HAP-1 (cell line): ENCODE data around the gene CRTC1.
A peak's percentile ranks its signal among the peaks of the same experiment; 100 is the strongest.

ENCODE experiments used
- DNase-seq, 2 experiments: peaks; one replicate each; pipeline ENCODE4 v3.0.0-alpha.2; 2016 to 2020; ENCODE audit warnings: low spot score in 2 of 2
- H3K27me3 ChIP-seq: fragments of 250-450 bp; sonication (Bioruptor Pico); 2 replicates; pipeline ENCODE4 v1.5.1; 2020; ENCODE audit warnings: low read depth, mild to moderate bottlenecking, moderate library complexity
- H3K36me3 ChIP-seq: fragments of 250-450 bp; sonication (Bioruptor Pico); replicated peaks from 2 replicates; pipeline ENCODE4 v1.5.1; 2020; ENCODE audit warnings: mild to moderate bottlenecking
- H3K4me1 ChIP-seq: fragments of 250-450 bp; sonication (Bioruptor Pico); 2 replicates; pipeline ENCODE4 v1.5.1; 2020; ENCODE audit warnings: mild to moderate bottlenecking
- H3K4me3 ChIP-seq: fragments of 250-450 bp; sonication (Bioruptor Pico); 2 replicates; pipeline ENCODE4 v1.5.1; 2020; ENCODE audit warnings: mild to moderate bottlenecking, moderate library complexity
- H3K9me3 ChIP-seq: fragments of 250-450 bp; sonication (Bioruptor Pico); 2 replicates; pipeline ENCODE4 v1.5.1; 2020; ENCODE audit warnings: mild to moderate bottlenecking, moderate library complexity
- in situ Hi-C: fragments of 300-500 bp; cut with MboI; formaldehyde crosslinking; loops from 3 replicates; pipeline ENCODE4 v1.14.3; 2020; ENCODE audit warnings: low sequenced_read_pairs, inconsistent platforms, mixed read lengths

Gene CRTC1

DNA sequence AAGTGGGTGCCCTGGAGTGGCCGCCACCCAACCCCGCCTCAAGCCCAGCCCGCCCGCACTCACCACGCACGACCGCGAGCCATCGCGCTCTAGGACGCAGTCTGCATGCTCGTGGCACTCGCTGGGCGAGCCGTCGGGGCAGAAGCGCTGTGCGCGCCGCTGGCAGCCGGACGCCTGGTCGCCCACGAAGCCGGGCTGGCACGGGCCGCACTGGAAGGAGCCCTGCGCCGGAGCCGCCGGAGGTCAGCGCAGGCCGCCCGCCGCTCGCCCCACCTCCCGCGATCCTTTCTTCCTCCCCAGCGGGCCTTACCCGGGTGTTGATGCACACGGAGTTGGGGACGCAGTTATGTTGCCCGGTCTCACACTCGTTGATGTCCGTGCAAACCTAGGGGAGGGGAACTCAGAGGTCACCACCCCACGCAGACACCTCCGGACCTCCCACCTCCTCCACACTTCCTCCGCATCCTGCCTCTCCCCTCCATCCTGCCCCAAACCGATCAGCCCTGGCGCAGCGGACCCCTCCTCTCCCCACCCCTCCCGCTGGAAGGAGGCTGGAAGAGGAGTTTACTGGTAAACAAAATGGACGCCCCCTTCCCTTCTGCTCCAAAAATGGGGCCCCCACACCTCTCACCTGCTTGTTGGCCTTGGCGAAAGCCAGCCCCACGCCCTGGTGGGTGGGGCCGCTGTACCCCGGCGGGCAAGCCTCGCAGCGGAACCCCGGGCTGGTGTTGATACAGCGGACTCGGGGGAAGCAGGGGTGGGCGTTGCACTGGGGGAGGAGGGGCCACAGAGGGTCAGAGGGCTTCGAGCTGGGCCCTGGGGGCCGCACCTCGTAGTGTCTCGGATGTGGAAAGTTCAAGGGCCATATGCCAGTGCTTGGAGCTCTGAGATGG, 105.3 kb downstream of the CRTC1 start:
- Histone ChIP-seq H3K27me3 (peaks cover 17% of the 10 kb centered on the region), H3K9me3 (peaks cover 3% of the 10 kb centered on the region; the same call in 1 of the 2 replicates), H3K36me3 (no peaks in the 10 kb centered on the region), H3K4me3 (no peak overlapping the region; the same call in 1 of the 2 replicates), H3K4me1 (peaks cover 9% of the 10 kb centered on the region)
- in situ Hi-C loops = no loop called here
- no peak for DNase-seq

DNA sequence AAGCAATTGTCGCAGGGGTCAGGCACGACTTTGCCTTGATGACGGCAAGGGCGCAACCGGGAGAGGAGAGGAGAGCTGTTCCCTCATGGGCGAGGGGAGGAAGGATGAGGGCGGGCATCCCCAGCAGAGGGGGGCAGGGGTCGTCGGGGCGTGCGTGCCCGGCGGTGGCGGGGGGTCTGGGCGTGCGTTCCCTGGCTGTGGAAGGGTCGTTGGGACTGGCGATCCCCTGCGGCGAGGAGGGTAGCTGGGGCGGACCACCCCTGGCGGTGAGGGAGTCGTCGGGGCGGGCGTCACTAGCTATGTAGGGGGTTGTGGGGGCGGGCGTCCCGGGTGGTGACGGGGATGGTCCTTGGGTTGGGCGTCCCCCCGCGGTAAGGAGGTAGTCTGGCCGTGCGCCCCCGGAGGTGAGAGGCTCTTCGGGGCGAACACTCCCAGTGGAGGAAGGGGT, 106.0 kb downstream of the CRTC1 start:
- Histone ChIP-seq H3K36me3 (no peaks in the 10 kb centered on the region), H3K4me1 (peaks cover 9% of the 10 kb centered on the region), H3K27me3 (peaks cover 17% of the 10 kb centered on the region), H3K9me3 (peaks cover 3% of the 10 kb centered on the region; the same call in 1 of the 2 replicates), H3K4me3 (peak overlapping the region; percentile 35)
- no peak for DNase-seq
- in situ Hi-C loops = no loop called here

DNA sequence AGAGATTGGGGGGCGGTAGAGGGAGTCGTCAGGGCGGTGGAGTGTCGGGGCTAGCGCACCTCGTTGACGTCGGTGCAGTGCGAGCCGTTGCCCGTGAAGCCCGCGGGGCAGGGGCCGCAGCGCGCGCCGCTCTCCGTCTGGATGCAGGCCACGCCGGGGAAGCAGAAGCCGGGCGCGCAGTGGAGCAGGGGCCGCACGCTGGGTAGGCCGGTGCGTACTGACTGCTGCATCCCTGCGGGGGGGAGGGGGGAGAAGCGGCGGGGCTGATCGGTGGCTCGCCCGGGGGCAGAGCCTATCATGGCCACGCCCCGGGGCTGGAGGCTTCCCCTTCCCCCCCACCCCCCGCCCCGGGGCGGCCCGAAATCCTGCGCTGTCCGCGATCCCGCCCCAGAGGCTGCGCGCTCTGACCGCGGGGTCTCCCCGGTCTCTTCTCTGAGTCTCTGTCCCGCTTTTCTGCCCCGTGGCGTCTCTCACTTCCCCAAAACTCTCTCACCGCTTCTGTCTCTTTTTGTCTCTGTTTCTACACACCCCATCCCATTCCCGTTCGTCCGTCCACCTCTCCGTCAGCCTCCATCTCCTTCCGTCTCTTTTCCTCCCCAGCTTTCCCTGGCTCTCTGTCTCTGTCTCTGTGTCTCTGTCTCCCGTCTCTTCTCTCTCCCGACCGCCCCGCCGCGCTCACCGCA, 106.5 kb downstream of the CRTC1 start:
- Histone ChIP-seq H3K36me3 (no peaks in the 10 kb centered on the region), H3K4me3 (peak overlapping the region; percentile 35), H3K27me3 (peaks cover 17% of the 10 kb centered on the region), H3K9me3 (peaks cover 3% of the 10 kb centered on the region; the same call in 1 of the 2 replicates), H3K4me1 (peaks cover 9% of the 10 kb centered on the region)
- in situ Hi-C loops = no loop called here
- DNase-seq = peak; percentile 51 to 90

DNA sequence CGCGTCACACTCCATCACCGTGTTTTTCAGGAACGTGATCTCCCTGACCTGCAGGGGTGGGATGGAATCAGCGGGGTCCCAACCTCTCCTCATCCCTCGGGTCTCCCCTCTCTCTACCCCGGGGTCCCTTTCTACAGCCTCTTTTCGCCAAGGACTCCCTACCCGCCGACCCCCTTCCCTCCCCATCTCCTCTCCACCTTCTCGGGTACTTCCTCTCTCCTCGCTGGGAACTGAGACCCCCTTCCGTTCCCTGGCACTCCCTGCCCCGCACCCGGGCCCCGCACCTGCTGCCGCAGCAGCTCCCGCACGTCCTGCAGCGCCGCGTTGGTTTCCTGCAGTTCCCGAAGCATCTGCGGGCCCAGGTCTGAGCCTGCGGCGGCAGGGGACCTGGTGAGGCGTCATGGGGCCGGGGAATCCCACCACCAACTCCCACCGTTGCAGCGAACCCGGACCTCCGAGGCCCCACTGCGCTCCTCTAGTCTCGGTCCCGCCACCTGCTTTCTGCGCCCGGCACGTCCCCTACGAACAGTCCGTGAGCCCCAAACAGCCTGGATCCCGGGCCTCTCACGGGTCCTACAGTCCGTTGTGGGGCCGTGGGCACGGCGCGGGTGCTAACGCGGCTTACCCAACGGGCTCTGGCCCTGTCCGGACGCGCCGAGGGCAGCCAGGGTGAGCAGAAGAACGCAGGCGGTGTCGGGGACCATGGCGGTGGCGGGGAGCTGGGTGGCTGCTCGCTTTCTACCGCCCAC, 107.3 kb downstream of the CRTC1 start, which contains the start of gene COMP:
Gene COMP (minus strand): TSS at position 740 of the 749 bp plus-strand sequence. CDS start 36 bp downstream, at position 704.
- DNase-seq = no peak
- peaks cover 17% of the 10 kb centered on the region for H3K27me3 ChIP-seq
- H3K4me1 ChIP-seq = peaks cover 6% of the 10 kb centered on the region
- no peaks in the 10 kb centered on the region for H3K36me3 ChIP-seq
- H3K4me3 ChIP-seq = peak within 1 kb of the TSS; percentile 35
- H3K9me3 ChIP-seq = peaks cover 3% of the 10 kb centered on the region; the same call in 1 of the 2 replicates
- in situ Hi-C loops = no loop called here

DNA sequence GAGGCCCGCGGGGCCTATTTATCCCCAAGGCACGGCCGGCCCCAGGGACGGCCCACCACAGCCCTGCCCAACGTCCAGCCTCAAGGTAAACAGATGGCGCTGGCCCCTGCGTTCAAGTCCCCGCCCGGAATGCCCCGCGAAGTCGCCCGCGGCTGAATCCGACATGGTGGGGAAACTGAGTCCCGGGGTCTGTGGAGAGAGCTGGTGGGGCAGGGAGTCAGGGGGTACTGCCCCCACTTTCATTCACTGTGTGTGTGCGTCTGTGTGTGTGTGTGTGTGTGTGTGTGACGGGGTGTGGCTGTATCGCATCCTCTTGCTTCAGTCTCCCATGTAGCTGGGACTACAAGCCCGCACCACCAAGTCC, 107.8 kb downstream of the CRTC1 start:
- Histone ChIP-seq H3K9me3 (peaks cover 3% of the 10 kb centered on the region; the same call in 1 of the 2 replicates), H3K36me3 (no peaks in the 10 kb centered on the region), H3K4me1 (peaks cover 6% of the 10 kb centered on the region), H3K4me3 (peak overlapping the region; percentile 35; the same call in 1 of the 2 replicates), H3K27me3 (peaks cover 17% of the 10 kb centered on the region)
- in situ Hi-C loops = no loop called here
- no peak for DNase-seq

DNA sequence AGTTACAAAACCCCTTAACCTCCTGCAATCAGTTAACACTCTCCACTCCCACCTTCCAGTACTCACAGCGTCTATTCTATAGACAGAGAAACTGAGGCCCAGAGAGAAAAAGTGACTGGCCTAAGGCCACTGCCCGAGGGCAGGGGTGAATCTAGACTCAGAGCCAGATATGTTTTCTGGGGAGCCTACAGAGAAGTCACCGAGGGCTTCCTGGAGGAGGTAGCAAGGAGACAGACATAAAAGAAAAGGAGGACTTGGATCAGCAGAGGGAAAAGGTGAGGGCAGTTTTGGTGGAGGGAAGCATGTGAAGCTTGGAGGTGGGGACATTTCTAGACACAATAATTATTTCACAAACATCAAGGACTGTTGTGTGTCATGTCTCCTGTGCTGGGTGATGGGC, 109.2 kb downstream of the CRTC1 start:
- H3K4me1 ChIP-seq = peaks cover 6% of the 10 kb centered on the region
- DNase-seq = no peak
- peaks cover 1% of the 10 kb centered on the region; the same call in 1 of the 2 replicates for H3K9me3 ChIP-seq
- H3K4me3 ChIP-seq = no peak overlapping the region
- H3K36me3 ChIP-seq = no peaks in the 10 kb centered on the region
- in situ Hi-C loops = no loop called here
- H3K27me3 ChIP-seq = peaks cover 17% of the 10 kb centered on the region

DNA sequence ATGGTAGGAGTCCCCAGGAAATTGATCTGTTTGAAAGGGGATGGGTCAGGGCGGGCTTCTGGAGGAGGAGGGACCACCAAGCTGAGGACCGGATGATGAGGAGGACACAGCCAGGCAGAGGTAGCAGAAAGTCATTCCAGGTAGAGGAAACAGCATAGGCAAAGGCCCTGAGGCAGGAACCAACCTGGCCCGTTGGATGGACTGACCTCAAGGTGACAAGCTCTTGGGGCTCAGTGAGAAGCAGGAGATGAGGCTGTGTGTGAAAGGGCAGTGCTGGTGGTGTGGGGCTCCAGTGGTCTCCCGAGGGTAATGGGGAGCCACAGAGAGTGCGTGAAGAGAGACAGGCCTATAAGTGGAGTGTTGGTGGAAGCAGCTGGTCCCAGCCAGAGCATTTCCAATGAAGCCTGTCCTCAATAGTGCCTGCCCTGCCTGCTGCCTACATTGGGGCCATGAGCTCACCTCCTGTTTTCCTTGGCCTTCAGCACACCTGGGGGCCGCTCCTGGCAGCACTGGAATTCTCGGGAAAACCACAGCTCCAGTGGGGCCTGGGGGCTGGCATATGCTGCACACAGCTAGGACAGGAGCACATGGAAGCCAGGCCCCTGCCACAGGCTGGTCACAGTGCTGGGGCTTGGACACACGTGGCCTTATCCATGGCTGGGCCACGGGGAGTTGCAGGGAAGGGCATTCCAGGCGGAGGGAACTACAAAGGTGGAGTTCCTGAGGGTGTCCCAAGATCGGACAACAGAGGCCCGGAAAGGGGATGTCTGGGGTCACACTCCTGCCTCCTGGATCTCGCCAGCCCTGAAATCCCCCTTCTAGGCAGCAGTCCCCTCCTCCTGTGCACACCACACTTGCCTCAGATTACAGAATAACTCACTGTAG, 109.9 kb downstream of the CRTC1 start:
- Histone ChIP-seq H3K27me3 (peaks cover 17% of the 10 kb centered on the region), H3K4me3 (no peak overlapping the region), H3K36me3 (no peaks in the 10 kb centered on the region), H3K9me3 (no peaks in the 10 kb centered on the region), H3K4me1 (peaks cover 6% of the 10 kb centered on the region)
- in situ Hi-C loops = no loop called here
- no peak for DNase-seq

DNA sequence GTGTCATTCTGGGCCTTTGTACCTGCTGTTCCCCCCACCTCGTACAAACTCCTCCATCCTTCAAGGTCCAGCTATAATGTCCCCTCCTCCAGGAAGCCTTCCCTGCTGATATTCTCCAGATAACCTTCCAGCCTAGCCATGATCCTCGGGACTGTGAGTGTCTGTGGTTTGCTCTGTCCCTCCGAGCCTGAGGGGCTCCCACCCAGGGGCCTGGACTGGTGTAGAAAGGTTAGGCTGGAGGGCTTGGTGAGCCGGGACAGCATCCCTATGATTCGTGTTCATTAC, 110.5 kb downstream of the CRTC1 start:
- H3K4me3 ChIP-seq = no peak overlapping the region
- no peaks in the 10 kb centered on the region for H3K9me3 ChIP-seq
- in situ Hi-C loops = no loop called here
- H3K36me3 ChIP-seq = no peaks in the 10 kb centered on the region
- H3K4me1 ChIP-seq = peaks cover 6% of the 10 kb centered on the region
- peaks cover 14% of the 10 kb centered on the region for H3K27me3 ChIP-seq
- no peak for DNase-seq

DNA sequence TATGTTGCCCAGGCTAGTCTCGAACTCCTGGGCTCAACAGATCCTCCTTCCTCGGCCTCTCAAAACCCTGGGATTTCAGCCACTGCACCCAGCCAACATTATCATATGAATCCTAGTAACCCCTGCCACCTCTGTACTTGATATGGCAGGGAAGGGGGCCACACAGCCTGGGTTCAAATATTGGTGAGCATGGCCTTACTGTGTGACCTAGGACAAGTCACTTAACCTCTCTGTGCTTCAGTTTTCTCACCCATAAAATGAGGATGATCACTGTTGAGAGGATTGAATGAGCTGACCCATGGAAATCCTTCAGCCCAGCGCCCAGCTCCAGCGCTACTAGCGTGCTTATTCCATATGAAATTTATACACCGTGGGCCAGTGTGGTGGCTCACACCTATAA, 111.2 kb downstream of the CRTC1 start:
- in situ Hi-C loops = no loop called here
- no peak for DNase-seq
- Histone ChIP-seq H3K4me3 (no peak overlapping the region), H3K27me3 (peaks cover 11% of the 10 kb centered on the region), H3K9me3 (no peaks in the 10 kb centered on the region), H3K36me3 (no peaks in the 10 kb centered on the region), H3K4me1 (peaks cover 6% of the 10 kb centered on the region)

DNA sequence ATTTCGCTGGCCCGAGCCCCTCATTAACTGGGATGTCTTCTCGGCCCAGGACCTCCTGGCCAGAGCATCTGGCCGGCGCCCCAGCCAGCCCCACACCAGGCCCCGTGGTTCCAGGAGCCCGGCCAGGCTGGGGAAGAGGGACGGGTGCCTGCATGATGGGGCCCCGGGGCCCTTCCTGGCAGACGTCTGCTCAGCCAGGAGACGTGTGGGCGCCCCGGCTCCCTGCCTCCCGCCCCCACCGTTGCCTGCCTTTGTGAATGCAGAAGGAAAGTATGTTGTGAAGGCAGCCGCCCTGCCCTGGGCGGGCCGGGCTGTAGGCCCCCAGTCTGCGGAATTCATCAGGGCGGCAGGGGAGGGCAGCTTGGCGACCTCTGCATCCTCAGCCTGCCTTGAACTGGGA, 112.1 kb downstream of the CRTC1 start:
- Histone ChIP-seq H3K36me3 (no peaks in the 10 kb centered on the region), H3K9me3 (no peaks in the 10 kb centered on the region), H3K4me1 (peaks cover 3% of the 10 kb centered on the region), H3K4me3 (no peak overlapping the region), H3K27me3 (peaks cover 6% of the 10 kb centered on the region)
- in situ Hi-C loops = no loop called here
- DNase-seq = no peak

DNA sequence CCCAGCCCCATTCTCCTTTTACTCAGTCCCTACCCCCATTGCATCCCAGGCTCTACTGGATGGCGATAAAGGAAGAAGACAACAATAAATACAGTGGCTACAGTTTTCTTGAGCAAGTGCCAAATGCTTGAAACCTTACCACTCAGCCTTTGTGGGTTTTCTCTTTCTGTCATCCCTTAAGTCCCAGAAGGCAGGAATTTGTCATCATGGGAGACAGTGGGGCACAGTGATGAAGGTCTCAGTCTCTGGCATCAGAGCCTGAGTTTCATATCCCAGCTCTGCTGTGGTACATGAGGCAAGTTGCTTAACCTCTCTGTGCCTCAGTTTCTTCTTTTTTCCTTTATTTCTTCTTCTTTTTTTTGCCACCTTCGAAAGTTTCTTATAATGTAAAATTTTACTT, 112.8 kb downstream of the CRTC1 start:
- no peaks in the 10 kb centered on the region for H3K36me3 ChIP-seq
- in situ Hi-C loops = no loop called here
- no peak for DNase-seq
- H3K9me3 ChIP-seq = no peaks in the 10 kb centered on the region
- H3K4me3 ChIP-seq = no peak overlapping the region
- H3K4me1 ChIP-seq = no peaks in the 10 kb centered on the region
- H3K27me3 ChIP-seq = no peaks in the 10 kb centered on the region; the same call in 1 of the 2 replicates

DNA sequence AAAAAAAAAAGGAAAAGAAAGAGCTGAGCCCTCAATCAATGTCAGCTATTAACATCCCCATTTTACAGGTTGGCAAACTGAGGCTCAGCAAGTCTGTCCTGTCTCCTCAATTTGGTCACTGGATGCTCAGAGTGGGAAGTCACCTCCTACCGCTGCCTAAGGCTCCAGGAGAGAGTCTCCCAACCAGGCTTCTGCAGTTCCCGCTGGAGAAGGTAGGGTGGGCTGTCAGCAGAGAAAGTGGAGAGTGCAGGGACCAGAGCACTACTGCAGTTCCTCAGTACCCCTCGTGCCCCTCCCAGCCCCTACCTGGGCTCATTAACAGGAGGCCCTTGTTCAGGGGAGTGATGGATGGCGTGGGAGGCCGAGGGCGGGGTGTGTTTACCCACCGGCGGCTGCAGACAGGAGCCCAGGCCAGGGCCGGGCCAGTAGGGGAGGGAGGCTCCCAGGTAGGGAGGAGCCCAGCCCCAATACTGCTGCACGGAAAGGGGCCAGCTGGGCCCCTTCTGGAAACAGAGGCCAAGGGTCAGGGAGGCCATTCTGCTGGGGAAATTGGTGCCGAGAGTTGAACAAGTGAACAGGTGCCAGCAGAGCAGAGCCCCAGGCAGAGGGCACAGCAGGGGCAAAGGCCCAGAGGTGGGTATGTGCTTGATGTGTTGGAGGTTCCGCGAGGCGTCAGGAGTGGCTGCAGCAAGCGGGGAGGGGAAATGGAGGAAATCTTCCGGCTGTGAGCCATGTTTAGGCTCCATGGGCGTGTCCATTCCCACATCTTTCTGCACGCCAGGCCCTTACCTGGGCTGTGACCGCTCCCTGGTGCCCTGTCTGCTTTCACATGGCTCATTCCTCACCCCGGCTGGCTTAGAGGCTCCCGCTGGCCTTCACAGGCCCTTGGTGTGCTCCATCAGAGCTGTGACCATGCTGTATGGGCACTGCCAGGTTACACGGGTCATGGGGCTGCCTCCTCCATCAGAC, 115.2 kb downstream of the CRTC1 start:
- DNase-seq = no peak
- Histone ChIP-seq H3K9me3 (no peaks in the 10 kb centered on the region), H3K36me3 (no peaks in the 10 kb centered on the region), H3K27me3 (no peaks in the 10 kb centered on the region), H3K4me3 (no peak overlapping the region), H3K4me1 (no peaks in the 10 kb centered on the region)
- in situ Hi-C loops = no loop called here
